BE2C (cell line): ENCODE measurements around the gene SLC5A9.

Experiments
- DNase-seq: peaks from one replicate; pipeline ENCODE4 v3.0.0-alpha.2; 2020
- H3K27me3 ChIP-seq: fragments of 250-450 bp; sonication (Bioruptor Pico); 2 replicates; pipeline ENCODE4 v1.5.1; 2020; ENCODE audit warnings: mild to moderate bottlenecking
- H3K36me3 ChIP-seq: fragments of 250-450 bp; sonication (Bioruptor Pico); 2 replicates; pipeline ENCODE4 v1.5.1; 2020; ENCODE audit warnings: mild to moderate bottlenecking
- H3K4me1 ChIP-seq: fragments of 250-450 bp; sonication (Bioruptor Pico); 2 replicates; pipeline ENCODE4 v1.5.1; 2020
- H3K4me3 ChIP-seq: 2 replicates; pipeline ENCODE4 v1.5.1; 2011; ENCODE audit warnings: low read depth, low read length
- H3K9me3 ChIP-seq: fragments of 250-450 bp; sonication (Bioruptor Pico); 2 replicates; pipeline ENCODE4 v1.5.1; 2020
- TF ChIP-seq, protein P1 (sequence below): IDR thresholded peaks from 2 replicates; pipeline ENCODE4 v1.5.1; 2012; ENCODE audit warnings: mild to moderate bottlenecking, low read depth, low read length

Gene SLC5A9

DNA sequence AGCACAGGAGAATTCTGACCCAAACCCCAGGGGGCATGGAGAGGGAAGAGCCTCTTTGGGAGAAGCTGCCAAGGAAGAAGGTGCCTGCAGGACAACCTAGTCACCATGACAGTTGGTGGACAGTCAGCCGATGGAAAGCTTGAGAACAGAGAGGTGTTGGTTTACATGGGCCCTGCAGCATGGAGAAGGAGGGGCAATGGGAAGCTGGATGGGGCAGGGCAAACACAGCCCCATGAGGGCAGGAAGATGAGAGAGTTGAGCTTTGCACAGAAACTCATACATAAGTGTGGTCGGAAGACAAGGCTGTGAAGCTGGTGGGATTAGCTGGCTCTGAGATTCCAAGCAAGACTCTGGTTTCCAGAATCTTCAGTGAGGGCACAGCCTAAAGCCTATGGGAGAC lies 6.6 kb upstream of the SLC5A9 start:
- no peaks in the 10 kb centered on the region for H3K4me1 ChIP-seq
- no peak overlapping the region for H3K4me3 ChIP-seq
- no peak for DNase-seq
- H3K27me3 ChIP-seq, result no peaks in the 10 kb centered on the region
- TF ChIP-seq, protein P1, sequence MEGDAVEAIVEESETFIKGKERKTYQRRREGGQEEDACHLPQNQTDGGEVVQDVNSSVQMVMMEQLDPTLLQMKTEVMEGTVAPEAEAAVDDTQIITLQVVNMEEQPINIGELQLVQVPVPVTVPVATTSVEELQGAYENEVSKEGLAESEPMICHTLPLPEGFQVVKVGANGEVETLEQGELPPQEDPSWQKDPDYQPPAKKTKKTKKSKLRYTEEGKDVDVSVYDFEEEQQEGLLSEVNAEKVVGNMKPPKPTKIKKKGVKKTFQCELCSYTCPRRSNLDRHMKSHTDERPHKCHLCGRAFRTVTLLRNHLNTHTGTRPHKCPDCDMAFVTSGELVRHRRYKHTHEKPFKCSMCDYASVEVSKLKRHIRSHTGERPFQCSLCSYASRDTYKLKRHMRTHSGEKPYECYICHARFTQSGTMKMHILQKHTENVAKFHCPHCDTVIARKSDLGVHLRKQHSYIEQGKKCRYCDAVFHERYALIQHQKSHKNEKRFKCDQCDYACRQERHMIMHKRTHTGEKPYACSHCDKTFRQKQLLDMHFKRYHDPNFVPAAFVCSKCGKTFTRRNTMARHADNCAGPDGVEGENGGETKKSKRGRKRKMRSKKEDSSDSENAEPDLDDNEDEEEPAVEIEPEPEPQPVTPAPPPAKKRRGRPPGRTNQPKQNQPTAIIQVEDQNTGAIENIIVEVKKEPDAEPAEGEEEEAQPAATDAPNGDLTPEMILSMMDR, result no peak
- H3K9me3 ChIP-seq, result no peaks in the 10 kb centered on the region
- H3K36me3 ChIP-seq, result no peaks in the 10 kb centered on the region

- TF ChIP-seq, protein P1, result no peak
- no peaks in the 10 kb centered on the region for H3K9me3 ChIP-seq
- no peak overlapping the region for H3K4me3 ChIP-seq
- H3K4me1 ChIP-seq, result no peaks in the 10 kb centered on the region
- no peak for DNase-seq
- no peaks in the 10 kb centered on the region for H3K36me3 ChIP-seq
- no peaks in the 10 kb centered on the region for H3K27me3 ChIP-seq
Measured at GRCh38 chr1:48216313-48216712, 6.2 kb upstream of the SLC5A9 start.

GRCh38 chr1:48216941-48217340 lies 5.6 kb upstream of the SLC5A9 start:
- Histone ChIP-seq H3K4me1 (no peaks in the 10 kb centered on the region), H3K36me3 (no peaks in the 10 kb centered on the region), H3K9me3 (no peaks in the 10 kb centered on the region), H3K27me3 (no peaks in the 10 kb centered on the region), H3K4me3 (no peak overlapping the region)
- no peak for DNase-seq
- TF ChIP-seq, protein P1, result 0 out of 2 replicates have a peak, but pooled peaks have one; percentile 5

DNA sequence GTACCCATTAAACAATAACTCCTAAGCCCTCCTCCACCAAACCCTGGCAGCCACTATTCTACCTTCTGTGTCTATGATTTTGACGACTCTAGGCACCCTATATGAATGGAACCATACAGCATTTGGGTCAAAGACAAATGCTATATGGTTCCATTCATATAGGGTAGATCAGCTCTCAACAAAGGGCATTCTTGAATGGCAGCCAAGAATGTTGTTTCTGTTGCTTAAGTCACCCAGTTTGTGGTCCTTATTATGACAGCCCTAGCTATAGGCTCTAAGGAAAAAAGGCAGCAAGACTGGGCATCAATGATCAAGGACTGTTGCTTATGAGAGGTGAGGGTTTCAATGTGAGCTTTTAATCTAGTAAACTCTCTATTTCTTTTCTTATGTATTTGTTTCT lies 4.7 kb upstream of the SLC5A9 start:
- H3K36me3 ChIP-seq, result no peaks in the 10 kb centered on the region
- TF ChIP-seq, protein P1, result no peak
- H3K27me3 ChIP-seq, result no peaks in the 10 kb centered on the region
- no peaks in the 10 kb centered on the region for H3K9me3 ChIP-seq
- DNase-seq, result no peak
- H3K4me1 ChIP-seq, result no peaks in the 10 kb centered on the region
- no peak overlapping the region for H3K4me3 ChIP-seq

GRCh38 chr1:48219803-48220202 lies 2.7 kb upstream of the SLC5A9 start:
- no peaks in the 10 kb centered on the region for H3K9me3 ChIP-seq
- no peak overlapping the region for H3K4me3 ChIP-seq
- H3K27me3 ChIP-seq, result no peaks in the 10 kb centered on the region
- TF ChIP-seq, protein P1, result no peak
- no peak for DNase-seq
- H3K36me3 ChIP-seq, result no peaks in the 10 kb centered on the region
- no peaks in the 10 kb centered on the region for H3K4me1 ChIP-seq

DNA sequence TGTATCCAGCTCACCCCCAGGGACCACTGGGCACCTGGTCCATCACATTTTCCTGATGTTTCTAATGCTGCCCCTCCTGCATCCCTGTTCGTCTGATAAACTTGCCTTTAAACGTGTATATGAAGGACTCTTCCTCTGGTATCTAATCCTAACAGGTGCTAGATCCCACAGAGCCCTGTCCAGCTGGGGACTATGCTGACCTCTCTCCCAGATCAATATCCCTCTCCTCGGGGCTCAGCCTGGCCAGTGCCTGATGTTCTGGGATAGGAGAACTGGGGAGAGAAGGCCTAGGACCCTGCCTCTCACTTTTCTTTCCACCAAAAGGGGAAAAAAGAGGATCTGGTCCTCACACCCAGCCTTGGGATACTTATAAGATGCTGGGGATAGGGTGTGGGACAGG lies 1.4 kb upstream of the SLC5A9 start:
- H3K4me1 ChIP-seq, result no peaks in the 10 kb centered on the region
- no peaks in the 10 kb centered on the region for H3K27me3 ChIP-seq
- H3K4me3 ChIP-seq, result no peak overlapping the region
- no peaks in the 10 kb centered on the region for H3K9me3 ChIP-seq
- TF ChIP-seq, protein P1, result no peak
- DNase-seq, result no peak
- no peaks in the 10 kb centered on the region for H3K36me3 ChIP-seq
